GM21515 (cell line): ENCODE results near the gene DRC7.
"Not testable (repeated sequence)": the region's sequence is repeated elsewhere in the genome, so short reads cannot be mapped to it uniquely, and the experiment has no call there.

Experiments
- ATAC-seq: cut with Tn5 transposase; IDR thresholded peaks from one replicate; pipeline ENCODE4 v1.9.1; 2021; ENCODE audit not compliant: unreplicated experiment

DRC7 gene

GRCh38 chr16:57660715-57661463 lies 33.7 kb upstream of the DRC7 start:
- no peak for ATAC-seq

- ATAC-seq: no peak
Measured at GRCh38 chr16:57661510-57661909, 33.1 kb upstream of the DRC7 start.

GRCh38 chr16:57661936-57662906 lies 32.4 kb upstream of the DRC7 start:
- ATAC-seq: no peak

- ATAC-seq: no peak
Measured at GRCh38 chr16:57663436-57663835, 31.2 kb upstream of the DRC7 start.

DNA sequence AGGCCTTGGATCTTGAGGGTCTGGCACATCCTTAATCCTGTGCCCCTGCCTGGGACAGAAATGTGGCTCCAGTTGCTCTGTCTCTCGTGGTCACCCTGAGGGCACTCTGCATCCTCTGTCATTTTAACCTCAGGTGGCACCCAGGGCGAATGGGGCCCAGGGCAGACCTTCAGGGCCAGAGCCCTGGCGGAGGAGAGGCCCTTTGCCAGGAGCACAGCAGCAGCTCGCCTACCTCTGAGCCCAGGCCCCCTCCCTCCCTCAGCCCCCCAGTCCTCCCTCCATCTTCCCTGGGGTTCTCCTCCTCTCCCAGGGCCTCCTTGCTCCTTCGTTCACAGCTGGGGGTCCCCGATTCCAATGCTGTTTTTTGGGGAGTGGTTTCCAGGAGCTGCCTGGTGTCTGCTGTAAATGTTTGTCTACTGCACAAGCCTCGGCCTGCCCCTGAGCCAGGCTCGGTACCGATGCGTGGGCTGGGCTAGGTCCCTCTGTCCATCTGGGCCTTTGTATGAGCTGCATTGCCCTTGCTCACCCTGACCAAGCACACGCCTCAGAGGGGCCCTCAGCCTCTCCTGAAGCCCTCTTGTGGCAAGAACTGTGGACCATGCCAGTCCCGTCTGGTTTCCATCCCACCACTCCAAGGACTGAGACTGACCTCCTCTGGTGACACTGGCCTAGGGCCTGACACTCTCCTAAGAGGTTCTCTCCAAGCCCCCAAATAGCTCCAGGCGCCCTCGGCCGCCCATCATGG lies 30.5 kb upstream of the DRC7 start:
- ATAC-seq: no peak

GRCh38 chr16:57664662-57665025 lies 30.0 kb upstream of the DRC7 start:
- no peak for ATAC-seq

DNA sequence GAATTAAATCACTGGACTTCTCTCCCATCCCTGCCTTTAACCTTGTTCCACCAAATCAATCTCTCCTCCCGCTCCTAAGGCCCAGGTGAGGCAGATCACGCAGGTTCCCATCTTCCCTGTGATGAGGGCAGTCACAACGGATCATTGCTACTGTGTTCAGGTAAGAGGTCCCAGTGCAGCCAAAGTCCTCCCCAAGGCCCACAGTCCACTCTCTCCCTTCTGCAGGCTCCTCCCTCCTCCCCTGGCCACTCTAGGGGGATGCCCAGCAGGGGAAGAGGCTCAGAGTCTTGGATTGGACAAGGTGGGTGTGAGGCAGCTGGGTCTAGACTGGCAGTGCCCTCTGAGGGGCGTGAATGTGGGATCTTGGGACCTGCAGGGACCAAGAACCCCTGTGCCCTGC lies 29.1 kb upstream of the DRC7 start:
- no peak for ATAC-seq

- no peak for ATAC-seq
Measured at GRCh38 chr16:57666353-57667047, 28.1 kb upstream of the DRC7 start.

DNA sequence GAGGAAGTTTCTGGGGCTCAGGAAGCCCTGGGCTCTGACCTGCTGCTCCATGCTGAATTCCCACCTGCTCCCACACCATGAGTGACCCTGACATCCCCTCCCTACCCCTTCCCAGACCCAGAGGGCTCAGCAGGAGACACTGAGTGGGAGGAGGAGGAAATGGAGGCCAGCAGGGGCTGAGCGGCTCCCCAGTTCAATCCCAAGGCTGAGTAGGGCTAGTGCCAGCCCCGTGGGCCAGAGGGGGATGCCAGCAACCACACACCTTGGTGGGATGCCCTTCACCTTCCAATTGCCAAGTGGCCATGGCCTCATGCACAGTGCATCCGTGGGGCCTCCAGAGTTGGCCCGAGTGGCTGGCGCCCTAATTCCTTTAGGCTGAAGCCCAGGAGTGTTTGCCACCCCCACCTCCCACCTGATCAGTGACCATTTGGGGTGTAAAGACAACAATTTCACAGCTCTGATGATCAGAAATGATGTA lies 27.5 kb upstream of the DRC7 start:
- no peak for ATAC-seq

DNA sequence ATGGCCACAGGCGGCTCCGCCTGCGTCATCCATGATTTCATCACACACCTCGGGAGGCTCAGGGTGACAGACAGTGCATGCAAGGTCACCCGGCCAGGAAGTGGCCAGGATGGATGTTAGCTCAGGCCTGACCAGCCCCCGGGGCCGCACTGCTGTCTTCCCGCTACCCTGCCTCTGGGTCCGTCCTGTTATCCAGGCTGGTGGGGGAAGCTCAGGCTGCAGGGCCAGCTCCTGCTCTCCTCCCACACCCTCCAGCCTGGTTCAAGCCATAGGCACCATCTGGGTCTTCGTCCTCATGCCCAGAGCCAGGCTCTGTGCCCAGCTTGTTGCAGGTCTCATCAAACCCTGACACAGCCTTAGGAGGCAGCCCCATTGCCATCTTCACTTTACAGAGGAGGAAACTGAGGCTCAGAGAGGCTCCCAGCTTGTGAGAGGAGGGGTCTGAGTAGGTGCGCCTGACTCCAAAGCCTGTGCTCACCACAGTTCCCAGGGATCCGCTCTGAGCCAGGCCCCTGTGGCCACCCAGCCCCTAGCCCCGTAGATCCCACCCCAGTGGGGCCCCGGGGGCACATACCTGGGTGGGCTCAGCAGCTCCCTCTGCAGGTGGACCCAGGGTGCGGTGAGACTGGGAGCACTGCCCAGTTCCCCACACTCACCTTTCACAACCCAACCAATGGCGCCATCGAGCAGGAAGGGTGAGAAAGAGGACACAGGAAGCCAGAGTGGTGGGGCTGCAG lies 26.9 kb upstream of the DRC7 start:
- no peak for ATAC-seq

DNA sequence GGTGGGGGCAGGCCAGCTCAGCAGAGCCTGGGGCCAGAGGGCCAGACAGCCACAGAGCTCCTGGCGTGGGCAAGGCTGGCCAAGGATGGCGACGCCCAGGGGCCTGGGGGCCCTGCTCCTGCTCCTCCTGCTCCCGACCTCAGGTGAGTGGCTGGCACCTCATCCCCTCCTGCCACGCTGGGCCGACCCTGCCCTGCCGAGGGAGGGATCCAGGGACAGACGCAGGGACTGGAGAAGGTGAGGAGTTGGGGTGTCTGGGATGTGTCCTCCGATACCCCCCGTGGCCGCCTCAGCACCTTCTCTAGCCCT lies 26.4 kb upstream of the DRC7 start, which contains the start of gene ADGRG3:
Gene ADGRG3, plus strand, starts transcription at position 44 of the 309 bp plus-strand sequence. Its CDS starts 42 bp downstream, at position 86.
- no peak for ATAC-seq

DNA sequence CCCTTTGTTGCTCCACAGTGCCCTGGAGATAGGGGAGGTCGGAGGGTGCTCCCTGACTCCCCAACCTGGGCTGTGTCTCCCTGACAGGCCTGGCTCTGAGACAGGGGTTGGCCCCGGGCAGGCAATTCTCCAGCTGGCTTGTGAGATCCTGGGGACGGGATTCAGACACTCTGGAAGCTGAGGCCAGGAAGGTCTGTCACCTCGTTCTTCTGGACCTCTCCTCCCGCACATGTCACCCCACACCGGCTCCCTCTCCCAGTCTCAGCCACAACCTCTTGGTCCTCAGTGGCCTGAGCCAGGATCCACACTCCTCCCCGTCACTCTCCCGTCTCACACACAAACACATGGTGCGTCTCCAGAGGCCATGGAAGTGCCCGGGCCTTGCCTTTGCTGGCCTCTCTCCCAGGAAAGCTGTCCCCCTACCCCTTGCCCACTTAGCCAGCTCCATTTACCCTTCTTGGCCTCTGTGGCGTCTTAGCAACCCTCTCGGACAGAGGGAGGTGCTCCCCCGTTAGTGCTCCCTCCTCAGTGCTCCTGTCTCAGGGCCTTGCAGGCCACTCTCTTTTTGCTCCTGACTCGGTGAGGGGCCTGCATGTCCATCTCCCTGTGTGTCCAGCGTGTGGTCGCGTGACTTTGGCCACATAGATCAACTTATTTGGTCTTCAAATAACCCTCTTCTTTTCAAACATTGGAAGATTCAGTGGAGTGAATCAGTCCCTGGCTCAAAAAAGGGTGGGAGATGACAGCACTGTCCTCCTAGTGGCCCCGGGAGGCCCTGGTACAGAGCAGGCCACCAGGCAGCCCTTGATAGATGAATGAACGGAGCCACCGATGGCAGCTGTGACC lies 25.8 kb upstream of the DRC7 start:
- no peak for ATAC-seq

GRCh38 chr16:57669476-57670162 lies 25.0 kb upstream of the DRC7 start:
- ATAC-seq: no peak

GRCh38 chr16:57670196-57670595 lies 24.4 kb upstream of the DRC7 start:
- no peak for ATAC-seq

- ATAC-seq: not testable (repeated sequence)
Measured at GRCh38 chr16:57671451-57671850, 23.2 kb upstream of the DRC7 start.

DNA sequence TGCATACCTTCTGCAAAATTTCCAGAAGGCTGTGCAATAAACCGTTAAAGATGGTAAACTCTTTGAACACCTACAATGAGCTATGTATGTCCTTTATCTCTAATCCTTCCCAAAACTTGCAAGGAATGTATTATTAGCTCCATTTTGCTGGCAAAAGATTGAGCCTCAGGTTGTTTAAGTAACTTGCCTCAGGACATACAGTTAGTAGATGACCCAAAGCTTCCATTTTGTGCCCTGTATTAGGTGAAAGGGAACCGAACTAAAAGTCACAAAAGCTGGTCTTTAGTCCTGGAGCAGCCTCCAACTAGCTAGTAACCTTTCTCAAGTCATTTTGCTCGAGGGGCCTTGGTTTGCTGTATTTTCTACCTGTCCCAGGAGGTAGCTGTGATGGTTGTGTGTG lies 22.2 kb upstream of the DRC7 start:
- ATAC-seq: no peak

- ATAC-seq: no peak
Measured at GRCh38 chr16:57672824-57673223, 21.8 kb upstream of the DRC7 start.

DNA sequence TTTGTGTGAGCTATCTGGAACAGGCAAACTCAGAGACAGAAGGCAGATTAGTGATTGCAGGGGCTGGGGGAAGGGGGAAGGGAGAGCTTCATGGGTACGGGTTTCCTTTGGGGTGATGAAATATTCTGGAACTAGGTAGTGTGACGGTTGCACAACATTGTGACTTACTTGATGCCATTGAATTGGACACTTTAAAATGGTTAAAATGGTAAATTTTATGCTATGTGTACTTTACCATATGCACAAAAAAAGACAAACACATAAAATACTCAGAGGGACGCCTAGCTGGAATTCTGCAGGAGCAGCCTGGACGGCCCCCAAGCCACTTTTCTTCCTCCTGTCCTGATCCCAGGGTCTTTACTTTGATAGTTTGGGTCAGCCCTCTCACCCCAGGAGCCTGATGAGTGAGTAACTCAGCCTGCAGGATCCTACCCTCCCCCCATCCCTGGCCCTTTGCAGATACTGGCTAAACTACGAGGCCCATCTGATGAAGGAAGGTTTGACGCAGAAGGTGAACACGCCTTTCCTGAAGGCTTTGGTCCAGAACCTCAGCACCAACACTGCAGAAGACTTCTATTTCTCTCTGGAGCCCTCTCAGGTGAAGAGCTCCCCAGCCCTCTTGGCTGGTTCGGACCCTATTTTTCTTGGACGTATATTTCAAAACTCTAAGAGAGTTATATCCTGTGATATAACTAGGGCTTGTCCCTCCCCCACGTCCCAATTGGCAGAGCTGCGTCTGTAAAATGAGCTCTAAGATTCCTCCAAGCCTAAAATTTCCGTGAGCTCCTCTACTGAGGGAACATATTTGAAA lies 18.7 kb upstream of the DRC7 start:
- ATAC-seq: no peak
